Neuronal stem cell (in vitro differentiated cells): ENCODE results near the gene MUSTN1.

Experiments
- DNase-seq: peaks from one replicate; pipeline ENCODE4 v3.0.0-alpha.2; 2013; ENCODE audit warnings: low spot score
- H2AFZ ChIP-seq: one replicate; pipeline ENCODE4 v1.6.1; 2013; ENCODE audit warnings: mild to moderate bottlenecking, low read length, inconsistent platforms
- H2AK5ac ChIP-seq: 2 replicates; pipeline ENCODE4 v1.6.1; 2013; ENCODE audit warnings: low read depth, mild to moderate bottlenecking, inconsistent platforms, low read length, moderate library complexity, mixed read lengths
- H2BK120ac ChIP-seq: 2 replicates; pipeline ENCODE4 v1.6.1; 2013; ENCODE audit warnings: low read depth, mild to moderate bottlenecking, inconsistent platforms, low read length, moderate library complexity, mixed read lengths
- H2BK12ac ChIP-seq: one replicate; pipeline ENCODE4 v1.6.1; 2013; ENCODE audit warnings: low read length, inconsistent platforms
- H2BK15ac ChIP-seq: 2 replicates; pipeline ENCODE4 v1.6.1; 2013; ENCODE audit warnings: mild to moderate bottlenecking, low read length, inconsistent platforms, mixed read lengths
- H2BK5ac ChIP-seq: one replicate; pipeline ENCODE4 v1.6.1; 2013; ENCODE audit warnings: inconsistent platforms, mild to moderate bottlenecking, low read length, moderate library complexity
- H3K14ac ChIP-seq: one replicate; pipeline ENCODE4 v1.6.1; 2013; ENCODE audit warnings: low read length, inconsistent platforms
- H3K18ac ChIP-seq: 2 replicates; pipeline ENCODE4 v1.6.1; 2013; ENCODE audit warnings: low read length, inconsistent platforms
- H3K23ac ChIP-seq: 2 replicates; pipeline ENCODE4 v1.6.1; 2013; ENCODE audit warnings: low read depth, mild to moderate bottlenecking, mixed read lengths, low read length, inconsistent platforms; ENCODE audit not compliant: poor library complexity
- H3K27ac ChIP-seq: replicated peaks from 3 replicates; pipeline ENCODE4 v1.5.1; 2013; ENCODE audit warnings: low read length, inconsistent platforms
- H3K27me3 ChIP-seq, 3 experiments: 2 replicates each; pipeline ENCODE4 v1.6.1; 2013; ENCODE audit warnings: low read length in 3 of 3, mild to moderate bottlenecking in 2 of 3, inconsistent platforms in 1 of 3, low read depth in 1 of 3, mixed read lengths in 1 of 3, moderate library complexity in 1 of 3; ENCODE audit not compliant: control insufficient read depth in 3 of 3, insufficient read depth in 3 of 3
- H3K36me3 ChIP-seq, 2 donors: replicated peaks in 1 of 2; 2 replicates each; pipeline ENCODE4 v1.6.1; 2013; ENCODE audit warnings: low read length in 2 of 2; ENCODE audit not compliant: control insufficient read depth in 2 of 2, insufficient read depth in 2 of 2
- H3K4ac ChIP-seq: 2 replicates; pipeline ENCODE4 v1.6.1; 2013; ENCODE audit warnings: inconsistent platforms, mild to moderate bottlenecking, low read length, moderate library complexity
- H3K4me1 ChIP-seq, 2 donors: 1 replicate in 1 of 2; 2 replicates in 1 of 2; pipeline ENCODE4 v1.6.1; 2013; ENCODE audit warnings: low read length in 2 of 2, low read depth in 1 of 2; ENCODE audit not compliant: control insufficient read depth in 2 of 2, insufficient read depth in 1 of 2
- H3K4me2 ChIP-seq: one replicate; pipeline ENCODE4 v1.6.1; 2013; ENCODE audit warnings: mild to moderate bottlenecking, low read length, inconsistent platforms; ENCODE audit not compliant: insufficient read depth, poor library complexity, severe bottlenecking
- H3K4me3 ChIP-seq, 2 donors: 2 replicates each; pipeline ENCODE4 v1.5.1; 2013; ENCODE audit warnings: low read length in 2 of 2, mild to moderate bottlenecking in 2 of 2, inconsistent platforms in 1 of 2, moderate library complexity in 1 of 2
- H3K79me1 ChIP-seq: one replicate; pipeline ENCODE4 v1.6.1; 2013; ENCODE audit warnings: low read depth, mild to moderate bottlenecking, inconsistent platforms, low read length, moderate library complexity
- H3K9ac ChIP-seq: one replicate; pipeline ENCODE4 v1.6.1; 2013; ENCODE audit warnings: mild to moderate bottlenecking, low read depth, low read length, inconsistent platforms; ENCODE audit not compliant: poor library complexity
- H3K9me3 ChIP-seq, 2 donors: replicated peaks in 1 of 2; 2 replicates each; pipeline versions ENCODE3 to v1.6.1; 2013; ENCODE audit warnings: low read length in 2 of 2, mild to moderate bottlenecking in 2 of 2, inconsistent platforms in 1 of 2, low read depth in 1 of 2, mixed read lengths in 1 of 2, moderate library complexity in 1 of 2; ENCODE audit not compliant: control insufficient read depth in 2 of 2, insufficient read depth in 1 of 2
- H4K8ac ChIP-seq: one replicate; pipeline ENCODE4 v1.6.1; 2013; ENCODE audit warnings: low read depth, mild to moderate bottlenecking, inconsistent platforms, low read length, moderate library complexity
- H4K91ac ChIP-seq: one replicate; pipeline ENCODE4 v1.6.1; 2013; ENCODE audit warnings: low read length, low read depth, mild to moderate bottlenecking, inconsistent platforms; ENCODE audit not compliant: poor library complexity
- WGBS, 2 donors: extraction: QIAGEN DNeasy Blood & Tissue Kit; methylation state at CpG; one replicate each; pipeline ENCODE4 v1.1.7; 2013; ENCODE audit warnings: missing lambda C conversion rate in 2 of 2, mixed read lengths in 1 of 2; ENCODE audit not compliant: insufficient read length in 2 of 2, insufficient replicate concordance in 1 of 2; ENCODE audit errors: extremely low coverage in 2 of 2; 5-methylcytosine and 5-hydroxymethylcytosine counted together

Gene MUSTN1

DNA sequence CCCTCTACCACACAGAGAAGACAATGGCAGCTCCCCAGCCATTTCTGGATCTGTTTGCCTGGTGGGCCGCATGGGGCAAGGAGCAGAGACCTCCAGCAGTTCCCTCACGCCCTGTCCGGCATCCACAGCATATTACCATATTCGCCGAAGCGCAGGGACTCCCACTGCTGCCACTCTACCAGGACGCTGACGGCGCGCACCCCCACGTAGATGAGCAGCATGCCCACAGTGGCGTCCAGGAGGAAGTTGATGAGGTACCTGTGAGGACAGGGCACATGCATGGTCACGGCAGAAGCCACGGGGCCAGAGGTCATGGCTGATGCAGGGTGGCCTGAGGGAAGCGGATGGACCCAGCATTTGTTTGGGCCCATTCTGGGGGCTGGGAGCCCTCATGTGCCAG lies 14.8 kb upstream of the MUSTN1 start:
- no peak overlapping the region for H2BK15ac ChIP-seq
- H2AFZ ChIP-seq: no peak overlapping the region
- no peak overlapping the region for H3K18ac ChIP-seq
- no peak overlapping the region for H2BK5ac ChIP-seq
- peak overlapping the region; percentile 55 for H3K9ac ChIP-seq
- H3K4me3 ChIP-seq: no peak overlapping the region
- no peak overlapping the region for H3K27ac ChIP-seq
- H3K36me3 ChIP-seq: peaks cover 14 to 37% of the 10 kb centered on the region in 2 donors
- no peak overlapping the region for H2BK120ac ChIP-seq
- H4K8ac ChIP-seq: no peak overlapping the region
- H3K9me3 ChIP-seq: no peaks in the 10 kb centered on the region
- no peak overlapping the region for H3K23ac ChIP-seq
- H2BK12ac ChIP-seq: no peak overlapping the region
- H3K14ac ChIP-seq: no peak overlapping the region
- no peak overlapping the region for H2AK5ac ChIP-seq
- H3K4me1 ChIP-seq: peaks cover 0 to 4% of the 10 kb centered on the region in 2 donors
- H3K27me3 ChIP-seq: no peaks in the 10 kb centered on the region
- WGBS, 2 donors: no CpG with 5 or more reads among the region's 15 CpGs
- H3K4ac ChIP-seq: no peak overlapping the region
- no peaks in the 10 kb centered on the region for H3K79me1 ChIP-seq
- no peak overlapping the region for H4K91ac ChIP-seq
- H3K4me2 ChIP-seq: no peak overlapping the region
- DNase-seq: no peak

DNA sequence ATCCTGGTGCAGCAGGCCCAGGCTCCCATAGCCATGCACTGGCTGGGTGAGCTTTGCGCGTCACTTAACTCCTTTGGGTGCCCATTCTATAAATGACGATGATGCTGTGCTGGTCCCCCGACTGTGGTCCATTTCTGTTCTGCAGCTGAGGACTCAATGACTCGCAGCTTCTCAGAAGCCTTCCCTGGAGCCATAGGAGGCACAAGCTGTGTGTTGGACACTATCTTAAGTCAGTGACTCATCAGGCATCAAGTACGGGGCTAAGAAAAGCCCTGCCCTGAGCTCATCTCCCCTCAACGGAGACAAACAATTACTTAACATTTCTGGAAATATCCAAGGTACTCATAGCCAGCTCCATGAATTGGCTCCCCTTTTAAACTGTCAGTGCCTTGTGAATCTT lies 13.8 kb upstream of the MUSTN1 start:
- H3K79me1 ChIP-seq: no peaks in the 10 kb centered on the region
- no peaks in the 10 kb centered on the region for H3K9me3 ChIP-seq
- H2AK5ac ChIP-seq: no peak overlapping the region
- no peak overlapping the region for H2BK15ac ChIP-seq
- no peak overlapping the region for H3K23ac ChIP-seq
- no peak overlapping the region for H2BK5ac ChIP-seq
- H3K4ac ChIP-seq: no peak overlapping the region
- no peak overlapping the region for H2AFZ ChIP-seq
- no peak overlapping the region for H4K8ac ChIP-seq
- no peak overlapping the region for H4K91ac ChIP-seq
- peaks cover 14 to 37% of the 10 kb centered on the region in 2 donors for H3K36me3 ChIP-seq
- no peaks in the 10 kb centered on the region for H3K27me3 ChIP-seq
- no peak overlapping the region for H2BK120ac ChIP-seq
- no peak overlapping the region for H3K27ac ChIP-seq
- H3K4me1 ChIP-seq: peaks cover 0 to 4% of the 10 kb centered on the region in 2 donors
- WGBS, 2 donors: no CpG with 5 or more reads among the region's 7 CpGs
- H3K14ac ChIP-seq: no peak overlapping the region
- H3K9ac ChIP-seq: no peak overlapping the region
- DNase-seq: no peak
- H3K18ac ChIP-seq: no peak overlapping the region
- H2BK12ac ChIP-seq: no peak overlapping the region
- no peak overlapping the region for H3K4me3 ChIP-seq
- no peak overlapping the region for H3K4me2 ChIP-seq

DNA sequence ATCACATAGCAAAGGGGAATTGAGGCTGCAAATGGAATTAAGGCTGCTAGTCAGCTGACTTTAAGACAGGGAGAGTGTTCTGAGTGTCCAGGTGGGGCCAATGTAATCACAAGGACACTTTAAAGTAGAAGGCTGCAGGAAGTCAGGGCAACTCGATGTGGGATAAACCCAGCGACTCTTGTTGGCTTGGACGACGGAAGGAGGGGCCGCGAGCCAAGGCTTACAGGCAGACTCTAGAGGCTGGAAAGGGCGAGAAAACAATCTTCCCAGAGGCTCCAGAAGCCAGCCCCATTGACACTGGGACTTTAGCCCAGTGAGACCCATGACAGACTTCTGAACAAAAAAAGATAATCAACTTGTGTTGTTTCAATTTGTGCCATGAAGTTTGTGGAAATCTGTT lies 12.9 kb upstream of the MUSTN1 start:
- WGBS, 2 donors: no CpG with 5 or more reads among the region's 7 CpGs
- H2BK120ac ChIP-seq: no peak overlapping the region
- H3K4me2 ChIP-seq: no peak overlapping the region
- no peak overlapping the region for H2BK15ac ChIP-seq
- H3K9ac ChIP-seq: no peak overlapping the region
- no peak overlapping the region for H2BK12ac ChIP-seq
- H3K4ac ChIP-seq: no peak overlapping the region
- no peak overlapping the region for H3K23ac ChIP-seq
- H3K4me3 ChIP-seq: no peak overlapping the region
- H2AFZ ChIP-seq: no peak overlapping the region
- no peaks in the 10 kb centered on the region for H3K27me3 ChIP-seq
- no peak overlapping the region for H4K91ac ChIP-seq
- H4K8ac ChIP-seq: no peak overlapping the region
- peaks cover 14 to 38% of the 10 kb centered on the region in 2 donors for H3K36me3 ChIP-seq
- H3K79me1 ChIP-seq: no peaks in the 10 kb centered on the region
- no peak overlapping the region for H2BK5ac ChIP-seq
- no peak overlapping the region for H3K18ac ChIP-seq
- no peaks in the 10 kb centered on the region for H3K9me3 ChIP-seq
- no peak overlapping the region for H2AK5ac ChIP-seq
- H3K14ac ChIP-seq: no peak overlapping the region
- H3K4me1 ChIP-seq: peaks cover 0 to 4% of the 10 kb centered on the region in 2 donors
- H3K27ac ChIP-seq: no peak overlapping the region
- no peak for DNase-seq

DNA sequence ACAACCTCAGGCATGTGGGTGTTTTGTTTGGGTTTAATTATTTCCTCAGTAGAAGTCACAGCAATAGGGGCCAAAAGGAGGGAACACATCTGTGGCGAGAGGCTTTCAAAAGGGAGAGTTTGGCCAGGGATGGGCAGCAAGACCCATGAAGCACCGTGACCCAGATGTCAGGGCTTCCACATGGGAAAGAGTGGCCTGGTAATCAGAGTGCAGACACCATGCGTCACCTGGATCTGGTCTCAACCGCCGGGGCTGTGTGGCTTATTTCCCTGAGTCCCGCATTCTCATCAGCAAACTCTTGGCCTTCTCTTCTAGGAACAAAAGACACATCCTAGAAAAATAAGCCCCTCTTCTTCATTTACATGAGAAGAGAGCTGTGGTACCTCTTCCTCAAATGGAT lies 12.4 kb upstream of the MUSTN1 start:
- H2BK12ac ChIP-seq: no peak overlapping the region
- no peak overlapping the region for H3K4me2 ChIP-seq
- no peak overlapping the region for H2BK120ac ChIP-seq
- H3K27me3 ChIP-seq: no peaks in the 10 kb centered on the region
- H3K36me3 ChIP-seq: peaks cover 15 to 43% of the 10 kb centered on the region in 2 donors
- H2BK5ac ChIP-seq: no peak overlapping the region
- H3K14ac ChIP-seq: no peak overlapping the region
- no peak overlapping the region for H3K18ac ChIP-seq
- no peak overlapping the region for H3K4ac ChIP-seq
- H3K79me1 ChIP-seq: no peaks in the 10 kb centered on the region
- no CpG with 5 or more reads among the region's 6 CpGs for WGBS, 2 donors
- peaks cover 0 to 6% of the 10 kb centered on the region in 2 donors for H3K4me1 ChIP-seq
- DNase-seq: no peak
- no peak overlapping the region for H3K4me3 ChIP-seq
- no peak overlapping the region for H2AK5ac ChIP-seq
- no peak overlapping the region for H3K9ac ChIP-seq
- H2BK15ac ChIP-seq: no peak overlapping the region
- no peak overlapping the region for H3K27ac ChIP-seq
- no peaks in the 10 kb centered on the region for H3K9me3 ChIP-seq
- H2AFZ ChIP-seq: no peak overlapping the region
- H4K91ac ChIP-seq: no peak overlapping the region
- H4K8ac ChIP-seq: no peak overlapping the region
- H3K23ac ChIP-seq: no peak overlapping the region
